Right lobe of liver (tissue), 4 donors: ENCODE results near the gene ZNF878.

Experiments
- POLR2A ChIP-seq: fragments of 450-650 bp; IDR thresholded peaks from one replicate; pipeline ENCODE4 v1.6.1; 2017; ENCODE audit warnings: antibody characterized with exemption, mild to moderate bottlenecking
- TF ChIP-seq, protein P1 (sequence below), 4 donors: fragments of 200-600 bp in 3 of 4; fragments of 450-650 bp in 1 of 4; IDR thresholded peaks; one replicate each; pipeline versions ENCODE4 v1.5.1 to v1.8.0; 2016 to 2022; ENCODE audit warnings: antibody characterized with exemption in 4 of 4, mild to moderate bottlenecking in 2 of 4
- donor health status: DM: no; HTN: no; CAD: no.
- donor health status: DM: no; HTN: no; CAD: no.
- donor health status: DM: no; HTN: yes; CAD: no.

DNA sequence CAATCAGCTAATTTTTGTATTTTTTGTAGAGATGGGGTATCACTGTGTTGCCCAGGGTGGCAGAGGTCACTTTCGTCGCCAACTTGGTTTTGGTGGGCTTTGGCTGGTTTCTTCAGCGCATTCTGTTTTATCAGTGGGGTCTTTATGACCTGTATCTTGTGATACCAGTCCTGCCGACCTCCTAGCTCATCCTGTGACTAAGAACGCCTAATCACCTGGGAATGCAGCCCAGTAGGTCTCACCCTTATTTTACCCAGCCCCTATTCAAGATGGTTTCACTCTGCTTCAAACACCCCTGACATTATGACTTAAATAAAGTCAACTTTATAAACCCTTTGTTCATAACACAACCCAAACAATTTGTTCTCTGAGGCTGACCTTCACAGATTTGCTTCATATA, 3.0 kb upstream of the ZNF878 start:
- no peak for TF ChIP-seq POLR2A
- TF ChIP-seq, protein P1, sequence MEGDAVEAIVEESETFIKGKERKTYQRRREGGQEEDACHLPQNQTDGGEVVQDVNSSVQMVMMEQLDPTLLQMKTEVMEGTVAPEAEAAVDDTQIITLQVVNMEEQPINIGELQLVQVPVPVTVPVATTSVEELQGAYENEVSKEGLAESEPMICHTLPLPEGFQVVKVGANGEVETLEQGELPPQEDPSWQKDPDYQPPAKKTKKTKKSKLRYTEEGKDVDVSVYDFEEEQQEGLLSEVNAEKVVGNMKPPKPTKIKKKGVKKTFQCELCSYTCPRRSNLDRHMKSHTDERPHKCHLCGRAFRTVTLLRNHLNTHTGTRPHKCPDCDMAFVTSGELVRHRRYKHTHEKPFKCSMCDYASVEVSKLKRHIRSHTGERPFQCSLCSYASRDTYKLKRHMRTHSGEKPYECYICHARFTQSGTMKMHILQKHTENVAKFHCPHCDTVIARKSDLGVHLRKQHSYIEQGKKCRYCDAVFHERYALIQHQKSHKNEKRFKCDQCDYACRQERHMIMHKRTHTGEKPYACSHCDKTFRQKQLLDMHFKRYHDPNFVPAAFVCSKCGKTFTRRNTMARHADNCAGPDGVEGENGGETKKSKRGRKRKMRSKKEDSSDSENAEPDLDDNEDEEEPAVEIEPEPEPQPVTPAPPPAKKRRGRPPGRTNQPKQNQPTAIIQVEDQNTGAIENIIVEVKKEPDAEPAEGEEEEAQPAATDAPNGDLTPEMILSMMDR (IDR thresholded peaks at IDR 0.05) = no peak
